ENCODE measurements around the gene ORAI1.
"Not testable (repeated sequence)": the region's sequence is repeated elsewhere in the genome, so short reads cannot be mapped to it uniquely, and the experiment has no call there.

ORAI1 gene

GRCh38 chr12:121583334-121583661, 43.0 kb upstream of the ORAI1 start:
- not testable (repeated sequence) for H3K27me3 ChIP-seq (ENCODE audit: control insufficient read depth in 1 of 2, insufficient read depth in 1 of 2, low read length in 2 of 2); H3K9me3 ChIP-seq (ENCODE audit: control insufficient read depth, low read length); H3K9ac ChIP-seq (ENCODE audit: low read length); H2BK12ac ChIP-seq (ENCODE audit: low read length in 2 of 2); H2BK120ac ChIP-seq (ENCODE audit: low read depth, low read length); H4K8ac ChIP-seq (ENCODE audit: low read length); H4K91ac ChIP-seq (ENCODE audit: low read length); H3K18ac ChIP-seq (ENCODE audit: low read depth in 1 of 2, low read length in 2 of 2); H3K23ac ChIP-seq (ENCODE audit: low read length in 2 of 2); H2AK5ac ChIP-seq (ENCODE audit: low read length, severe bottlenecking); H3K4me2 ChIP-seq (ENCODE audit: low read length, poor library complexity, severe bottlenecking); H2BK15ac ChIP-seq (ENCODE audit: low read depth, poor library complexity, severe bottlenecking); H3K36me3 ChIP-seq (ENCODE audit: control insufficient read depth in 1 of 2, insufficient read depth in 2 of 2, low read depth in 1 of 2, low read length in 2 of 2); H2AFZ ChIP-seq (ENCODE audit: low read depth, low read length); H3K79me1 ChIP-seq (replicated peaks; ENCODE audit: low read length, poor library complexity, severe bottlenecking); H3K27ac ChIP-seq (ENCODE audit: low read length, poor library complexity, severe bottlenecking); H3K4ac ChIP-seq (ENCODE audit: low read depth in 1 of 2, low read length in 2 of 2); H3K14ac ChIP-seq (ENCODE audit: low read length in 2 of 2); DNase-seq; H2BK5ac ChIP-seq (ENCODE audit: low read depth, low read length, poor library complexity, severe bottlenecking); H3K4me3 ChIP-seq (ENCODE audit: insufficient read depth in 1 of 2, low read depth in 1 of 2, low read length in 2 of 2)
- WGBS = 100% methylated on average over 1 of the region's 2 CpGs
- peaks cover 21% of the 10 kb centered on the region for H3K4me1 ChIP-seq (ENCODE audit: control insufficient read depth, insufficient read depth, low read depth, low read length)

- H3K27ac ChIP-seq (ENCODE audit: low read length, poor library complexity, severe bottlenecking); H2AK5ac ChIP-seq (ENCODE audit: low read length, severe bottlenecking); H2BK15ac ChIP-seq (ENCODE audit: low read depth, poor library complexity, severe bottlenecking); H3K27me3 ChIP-seq (ENCODE audit: control insufficient read depth in 1 of 2, insufficient read depth in 1 of 2, low read length in 2 of 2); H2AFZ ChIP-seq (ENCODE audit: low read depth, low read length); H3K14ac ChIP-seq (ENCODE audit: low read length in 2 of 2); H3K4ac ChIP-seq (ENCODE audit: low read depth in 1 of 2, low read length in 2 of 2); H3K9ac ChIP-seq (ENCODE audit: low read length); DNase-seq; H3K79me1 ChIP-seq (replicated peaks; ENCODE audit: low read length, poor library complexity, severe bottlenecking); H3K23ac ChIP-seq (ENCODE audit: low read length in 2 of 2); H2BK120ac ChIP-seq (ENCODE audit: low read depth, low read length); H3K18ac ChIP-seq (ENCODE audit: low read depth in 1 of 2, low read length in 2 of 2); H4K91ac ChIP-seq (ENCODE audit: low read length); H3K4me2 ChIP-seq (ENCODE audit: low read length, poor library complexity, severe bottlenecking); H3K36me3 ChIP-seq (ENCODE audit: control insufficient read depth in 1 of 2, insufficient read depth in 2 of 2, low read depth in 1 of 2, low read length in 2 of 2); H3K9me3 ChIP-seq (ENCODE audit: control insufficient read depth, low read length); H4K8ac ChIP-seq (ENCODE audit: low read length); H2BK12ac ChIP-seq (ENCODE audit: low read length in 2 of 2); H3K4me3 ChIP-seq (ENCODE audit: insufficient read depth in 1 of 2, low read depth in 1 of 2, low read length in 2 of 2); H2BK5ac ChIP-seq (ENCODE audit: low read depth, low read length, poor library complexity, severe bottlenecking): not testable (repeated sequence)
- 98% methylated on average over 6 of the region's 6 CpGs for WGBS
- peaks cover 13% of the 10 kb centered on the region for H3K4me1 ChIP-seq (ENCODE audit: control insufficient read depth, insufficient read depth, low read depth, low read length)
These were observed 41.4 kb upstream of the ORAI1 start for GRCh38 chr12:121584885-121585284.

GRCh38 chr12:121590476-121591143, 35.7 kb upstream of the ORAI1 start:
- H3K9me3 ChIP-seq (ENCODE audit: control insufficient read depth, low read length) = no peaks in the 10 kb centered on the region
- WGBS = 18% methylated on average over 8 of the region's 10 CpGs
- peak overlapping the region; percentile 49 for H2AFZ ChIP-seq (ENCODE audit: low read depth, low read length)
- peak; percentile 71 for DNase-seq
- no peak overlapping the region for H2BK5ac ChIP-seq (ENCODE audit: low read depth, low read length, poor library complexity, severe bottlenecking)
- H3K4ac ChIP-seq (ENCODE audit: low read depth in 1 of 2, low read length in 2 of 2) = peak overlapping the region in 1 of 2 experiments; percentile 19
- H3K27me3 ChIP-seq (ENCODE audit: control insufficient read depth in 1 of 2, insufficient read depth in 1 of 2, low read length in 2 of 2) = no peaks in the 10 kb centered on the region
- peak overlapping the region; percentile 92 for H3K9ac ChIP-seq (ENCODE audit: low read length)
- H4K91ac ChIP-seq (ENCODE audit: low read length) = no peak overlapping the region
- H2BK12ac ChIP-seq (ENCODE audit: low read length in 2 of 2) = peak overlapping the region in 1 of 2 experiments; percentile 17
- H3K36me3 ChIP-seq (ENCODE audit: control insufficient read depth in 1 of 2, insufficient read depth in 2 of 2, low read depth in 1 of 2, low read length in 2 of 2) = no peaks in the 10 kb centered on the region
- H2BK15ac ChIP-seq (ENCODE audit: low read depth, poor library complexity, severe bottlenecking) = no peak overlapping the region
- peak overlapping the region in 1 of 2 experiments; percentile 67 for H3K4me3 ChIP-seq (ENCODE audit: insufficient read depth in 1 of 2, low read depth in 1 of 2, low read length in 2 of 2)
- H2BK120ac ChIP-seq (ENCODE audit: low read depth, low read length) = no peak overlapping the region
- H2AK5ac ChIP-seq (ENCODE audit: low read length, severe bottlenecking) = no peak overlapping the region
- peak overlapping the region; percentile 4 for H4K8ac ChIP-seq (ENCODE audit: low read length)
- peak overlapping the region; percentile 30 for H3K4me2 ChIP-seq (ENCODE audit: low read length, poor library complexity, severe bottlenecking)
- no peaks in the 10 kb centered on the region for H3K79me1 ChIP-seq (replicated peaks; ENCODE audit: low read length, poor library complexity, severe bottlenecking)
- peak overlapping the region in 1 of 2 experiments; percentile 77 for H3K18ac ChIP-seq (ENCODE audit: low read depth in 1 of 2, low read length in 2 of 2)
- peak overlapping the region; percentile 20 for H3K27ac ChIP-seq (ENCODE audit: low read length, poor library complexity, severe bottlenecking)
- H3K14ac ChIP-seq (ENCODE audit: low read length in 2 of 2) = no peak overlapping the region
- no peak overlapping the region for H3K23ac ChIP-seq (ENCODE audit: low read length in 2 of 2)
- H3K4me1 ChIP-seq (ENCODE audit: control insufficient read depth, insufficient read depth, low read depth, low read length) = no peaks in the 10 kb centered on the region

GRCh38 chr12:121592320-121592719, 34.0 kb upstream of the ORAI1 start:
- no peak overlapping the region for H3K4me2 ChIP-seq (ENCODE audit: low read length, poor library complexity, severe bottlenecking)
- WGBS = 72% methylated on average over 4 of the region's 4 CpGs
- H3K23ac ChIP-seq (ENCODE audit: low read length in 2 of 2) = no peak overlapping the region
- no peak overlapping the region for H2AK5ac ChIP-seq (ENCODE audit: low read length, severe bottlenecking)
- H2BK120ac ChIP-seq (ENCODE audit: low read depth, low read length) = no peak overlapping the region
- no peaks in the 10 kb centered on the region for H3K4me1 ChIP-seq (ENCODE audit: control insufficient read depth, insufficient read depth, low read depth, low read length)
- H3K27me3 ChIP-seq (ENCODE audit: control insufficient read depth in 1 of 2, insufficient read depth in 1 of 2, low read length in 2 of 2) = no peaks in the 10 kb centered on the region
- no peak overlapping the region for H4K8ac ChIP-seq (ENCODE audit: low read length)
- no peak overlapping the region for H3K18ac ChIP-seq (ENCODE audit: low read depth in 1 of 2, low read length in 2 of 2)
- no peak overlapping the region for H3K4me3 ChIP-seq (ENCODE audit: insufficient read depth in 1 of 2, low read depth in 1 of 2, low read length in 2 of 2)
- no peak overlapping the region for H2BK15ac ChIP-seq (ENCODE audit: low read depth, poor library complexity, severe bottlenecking)
- H2BK5ac ChIP-seq (ENCODE audit: low read depth, low read length, poor library complexity, severe bottlenecking) = no peak overlapping the region
- DNase-seq = no peak
- no peak overlapping the region for H2BK12ac ChIP-seq (ENCODE audit: low read length in 2 of 2)
- H3K27ac ChIP-seq (ENCODE audit: low read length, poor library complexity, severe bottlenecking) = no peak overlapping the region
- H3K9ac ChIP-seq (ENCODE audit: low read length) = no peak overlapping the region
- no peak overlapping the region for H3K14ac ChIP-seq (ENCODE audit: low read length in 2 of 2)
- no peaks in the 10 kb centered on the region for H3K79me1 ChIP-seq (replicated peaks; ENCODE audit: low read length, poor library complexity, severe bottlenecking)
- H2AFZ ChIP-seq (ENCODE audit: low read depth, low read length) = no peak overlapping the region
- H3K4ac ChIP-seq (ENCODE audit: low read depth in 1 of 2, low read length in 2 of 2) = no peak overlapping the region
- no peaks in the 10 kb centered on the region for H3K36me3 ChIP-seq (ENCODE audit: control insufficient read depth in 1 of 2, insufficient read depth in 2 of 2, low read depth in 1 of 2, low read length in 2 of 2)
- no peaks in the 10 kb centered on the region for H3K9me3 ChIP-seq (ENCODE audit: control insufficient read depth, low read length)
- H4K91ac ChIP-seq (ENCODE audit: low read length) = no peak overlapping the region
